Measurements from ENCODE around the gene DARS1.

DARS1 gene

GRCh38 chr2:136016836-136017235, 31.4 kb upstream of the DARS1 start:
- H3K4me3 ChIP-seq (replicated peaks; ENCODE audit: low read depth, low read length): no peak overlapping the region
- TF ChIP-seq CTCF (IDR thresholded peaks at IDR 0.05; ENCODE audit: low read length, missing control alignments): no peak
- no peak for DNase-seq (ENCODE audit: low read depth)

GRCh38 chr2:136016427-136016826, 31.0 kb upstream of the DARS1 start:
- H3K4me3 ChIP-seq (replicated peaks; ENCODE audit: low read depth, low read length): no peak overlapping the region
- no peak for TF ChIP-seq CTCF (IDR thresholded peaks at IDR 0.05; ENCODE audit: low read length, missing control alignments)
- no peak for DNase-seq (ENCODE audit: low read depth)

GRCh38 chr2:136015699-136016098, 30.3 kb upstream of the DARS1 start:
- no peak overlapping the region for H3K4me3 ChIP-seq (replicated peaks; ENCODE audit: low read depth, low read length)
- no peak for DNase-seq (ENCODE audit: low read depth)
- TF ChIP-seq CTCF (IDR thresholded peaks at IDR 0.05; ENCODE audit: low read length, missing control alignments): no peak

GRCh38 chr2:136014411-136014810, 29.0 kb upstream of the DARS1 start:
- no peak for DNase-seq (ENCODE audit: low read depth)
- H3K4me3 ChIP-seq (replicated peaks; ENCODE audit: low read depth, low read length): no peak overlapping the region
- TF ChIP-seq CTCF (IDR thresholded peaks at IDR 0.05; ENCODE audit: low read length, missing control alignments): no peak

GRCh38 chr2:136013955-136014354, 28.5 kb upstream of the DARS1 start:
- no peak overlapping the region for H3K4me3 ChIP-seq (replicated peaks; ENCODE audit: low read depth, low read length)
- DNase-seq (ENCODE audit: low read depth): no peak
- no peak for TF ChIP-seq CTCF (IDR thresholded peaks at IDR 0.05; ENCODE audit: low read length, missing control alignments)

GRCh38 chr2:136013136-136013685, 27.8 kb upstream of the DARS1 start:
- DNase-seq (ENCODE audit: low read depth): no peak
- no peak for TF ChIP-seq CTCF (IDR thresholded peaks at IDR 0.05; ENCODE audit: low read length, missing control alignments)
- no peak overlapping the region for H3K4me3 ChIP-seq (replicated peaks; ENCODE audit: low read depth, low read length)

GRCh38 chr2:136012315-136012714, 26.9 kb upstream of the DARS1 start:
- no peak for DNase-seq (ENCODE audit: low read depth)
- TF ChIP-seq CTCF (IDR thresholded peaks at IDR 0.05; ENCODE audit: low read length, missing control alignments): no peak
- no peak overlapping the region for H3K4me3 ChIP-seq (replicated peaks; ENCODE audit: low read depth, low read length)

Data from fibroblast of pulmonary artery (primary cell).